ENCODE measurements around the gene ASPDH. TPM values are rescaled to one million over a fixed set of nuclear protein-coding genes. Genes with fewer than 3 reads are reported as not detected.
A peak's percentile ranks its signal among the peaks of the same experiment; 100 is the strongest.

Gene ASPDH
- total and polyA plus RNA-seq, 3 donors from 2014 or later = 0.90 TPM; not detected in 2

DNA sequence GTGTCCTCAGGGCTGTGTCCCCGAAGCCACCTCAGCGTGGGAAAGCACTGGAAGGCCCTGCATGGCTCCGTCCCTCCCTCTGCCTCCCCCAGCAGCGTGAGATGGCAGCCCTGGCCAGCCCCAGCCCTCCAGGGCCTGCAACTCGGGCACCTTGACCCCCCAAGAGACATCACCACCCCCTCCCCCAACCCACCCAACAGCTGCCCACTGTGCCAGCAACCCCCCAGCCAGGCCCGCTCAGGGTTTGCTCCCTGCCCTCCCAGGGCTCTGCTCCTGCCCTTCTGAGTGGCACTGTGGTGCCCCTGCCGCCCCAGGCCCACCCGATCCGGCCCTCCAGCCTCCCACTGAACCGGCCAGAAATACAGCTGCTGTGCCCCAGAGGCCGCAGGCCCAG lies 1.5 kb upstream of the ASPDH start:
- no peak for TF ChIP-seq POLR2A (IDR thresholded peaks at IDR 0.05)
- TF ChIP-seq, protein P1, sequence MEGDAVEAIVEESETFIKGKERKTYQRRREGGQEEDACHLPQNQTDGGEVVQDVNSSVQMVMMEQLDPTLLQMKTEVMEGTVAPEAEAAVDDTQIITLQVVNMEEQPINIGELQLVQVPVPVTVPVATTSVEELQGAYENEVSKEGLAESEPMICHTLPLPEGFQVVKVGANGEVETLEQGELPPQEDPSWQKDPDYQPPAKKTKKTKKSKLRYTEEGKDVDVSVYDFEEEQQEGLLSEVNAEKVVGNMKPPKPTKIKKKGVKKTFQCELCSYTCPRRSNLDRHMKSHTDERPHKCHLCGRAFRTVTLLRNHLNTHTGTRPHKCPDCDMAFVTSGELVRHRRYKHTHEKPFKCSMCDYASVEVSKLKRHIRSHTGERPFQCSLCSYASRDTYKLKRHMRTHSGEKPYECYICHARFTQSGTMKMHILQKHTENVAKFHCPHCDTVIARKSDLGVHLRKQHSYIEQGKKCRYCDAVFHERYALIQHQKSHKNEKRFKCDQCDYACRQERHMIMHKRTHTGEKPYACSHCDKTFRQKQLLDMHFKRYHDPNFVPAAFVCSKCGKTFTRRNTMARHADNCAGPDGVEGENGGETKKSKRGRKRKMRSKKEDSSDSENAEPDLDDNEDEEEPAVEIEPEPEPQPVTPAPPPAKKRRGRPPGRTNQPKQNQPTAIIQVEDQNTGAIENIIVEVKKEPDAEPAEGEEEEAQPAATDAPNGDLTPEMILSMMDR (IDR thresholded peaks at IDR 0.05) = no peak
- no peak overlapping the region for H3K27ac ChIP-seq
- WGBS, 2 donors = 82 to 84% methylated on average over 8 to 9 of the region's 11 CpGs

DNA sequence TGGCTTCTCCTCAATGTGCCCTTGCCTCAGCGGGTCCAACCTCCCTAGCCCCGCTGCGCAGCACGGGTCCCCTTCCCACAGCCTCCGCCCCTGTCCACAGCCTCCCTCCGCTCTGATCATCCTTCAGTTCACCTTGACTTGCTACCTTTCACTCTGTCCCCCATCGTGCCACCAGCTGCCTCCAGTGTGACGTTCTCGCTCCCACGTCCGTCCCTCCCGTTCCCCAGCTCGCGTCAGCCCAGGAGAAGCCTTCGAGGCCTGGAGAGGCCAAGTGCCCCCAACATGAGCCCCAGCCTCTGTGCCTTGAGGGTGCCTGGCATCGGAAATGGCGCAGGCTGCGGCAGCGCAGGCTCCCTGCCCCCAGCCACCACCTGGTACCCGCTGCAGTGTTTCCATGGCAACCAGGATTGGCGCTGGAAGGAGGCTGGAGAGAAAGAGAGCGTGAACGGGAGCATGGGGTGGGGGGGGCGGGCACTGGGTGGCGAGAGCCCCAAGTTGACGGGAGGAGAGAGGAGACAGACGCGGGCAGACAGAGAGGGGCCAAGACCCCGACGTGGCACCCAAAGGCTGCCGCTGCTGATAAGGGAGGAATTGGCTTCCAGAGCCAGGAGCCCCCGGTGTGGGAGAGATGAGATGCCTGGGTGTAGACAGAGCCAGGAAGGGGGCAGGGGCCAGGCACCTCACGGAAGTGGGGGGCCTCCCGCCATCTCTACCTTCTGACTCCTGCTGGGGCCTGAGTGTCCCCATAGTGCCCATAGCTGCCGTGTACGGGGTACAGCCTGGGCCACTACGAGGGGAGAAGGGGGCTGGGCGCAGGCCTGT lies 844 bp upstream of the ASPDH start:
- intact Hi-C loops (cut with DNase I; ENCODE audit: low total_unique reads) = no loop called here

More for the DNA sequence above, 1.5 kb upstream of the ASPDH start:
- intact Hi-C loops (cut with DNase I; ENCODE audit: low total_unique reads) = no loop called here
- no peaks in the 10 kb centered on the region for H3K36me3 ChIP-seq (ENCODE audit: low read depth, missing control alignments)
- peaks cover 11% of the 10 kb centered on the region for H3K4me1 ChIP-seq
- no peaks in the 10 kb centered on the region for H3K27me3 ChIP-seq
- H3K9me3 ChIP-seq = no peaks in the 10 kb centered on the region
- no peak overlapping the region for H3K4me3 ChIP-seq
- no peak for DNase-seq

DNA sequence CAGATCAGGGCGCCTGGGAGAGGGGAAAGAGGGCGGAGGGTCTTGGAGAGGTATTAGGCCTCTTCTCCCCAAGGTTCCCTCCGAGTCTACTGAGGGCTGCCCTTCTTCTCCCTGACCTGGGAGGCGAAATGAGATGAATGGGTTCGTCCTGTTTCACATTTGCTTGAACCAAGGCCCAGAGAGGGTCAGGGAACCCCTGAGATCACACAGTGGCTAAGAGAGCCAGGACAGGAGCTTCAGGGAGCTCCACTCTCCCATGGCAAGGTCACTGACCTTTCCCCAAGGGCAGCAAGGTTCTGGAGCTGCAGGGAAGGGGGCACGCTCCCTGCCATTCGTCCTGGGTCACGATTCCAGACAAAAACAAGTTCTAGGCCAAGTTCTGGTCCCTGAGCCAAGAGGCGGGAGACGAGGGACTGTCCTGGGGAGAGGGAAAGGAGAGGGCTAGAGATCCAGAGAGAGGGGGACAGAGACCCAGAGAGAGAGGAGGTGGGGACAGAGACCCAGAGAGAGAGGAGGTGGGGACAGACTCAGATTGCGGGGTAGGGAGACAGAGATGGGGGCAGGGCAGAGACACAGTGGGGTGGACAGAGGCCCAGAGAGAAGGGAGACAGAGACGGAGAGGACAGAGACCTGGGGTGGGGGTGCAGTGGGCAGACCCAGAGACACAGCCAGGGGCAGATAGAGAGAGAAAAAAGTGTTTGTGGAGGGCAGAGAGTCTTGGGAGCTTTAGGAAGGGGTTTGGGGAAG lies 541 bp downstream of the ASPDH start:
- intact Hi-C loops (cut with DNase I; ENCODE audit: low total_unique reads) = no loop called here
- H3K4me3 ChIP-seq = no peak overlapping the region
- TF ChIP-seq, protein P1 (IDR thresholded peaks at IDR 0.05) = no peak
- TF ChIP-seq POLR2A (IDR thresholded peaks at IDR 0.05) = no peak
- no peaks in the 10 kb centered on the region for H3K27me3 ChIP-seq
- H3K4me1 ChIP-seq = peaks cover 20% of the 10 kb centered on the region
- no peak overlapping the region for H3K27ac ChIP-seq
- no peaks in the 10 kb centered on the region for H3K9me3 ChIP-seq
- H3K36me3 ChIP-seq (ENCODE audit: low read depth, missing control alignments) = no peaks in the 10 kb centered on the region
- 55 to 59% methylated on average over 10 to 12 of the region's 12 CpGs for WGBS, 2 donors
- no peak for DNase-seq

More for the DNA sequence above, 844 bp upstream of the ASPDH start:
- Histone ChIP-seq H3K36me3 (ENCODE audit: low read depth, missing control alignments) (no peaks in the 10 kb centered on the region), H3K4me3 (no peak overlapping the region), H3K27ac (no peak overlapping the region), H3K9me3 (no peaks in the 10 kb centered on the region), H3K4me1 (peaks cover 16% of the 10 kb centered on the region), H3K27me3 (no peaks in the 10 kb centered on the region)
- WGBS, 2 donors = 36 to 46% methylated on average over 29 to 38 of the region's 38 CpGs
- no peak for TF ChIP-seq POLR2A (IDR thresholded peaks at IDR 0.05)
- TF ChIP-seq, protein P1 (IDR thresholded peaks at IDR 0.05) = no peak
- DNase-seq = no peak

DNA sequence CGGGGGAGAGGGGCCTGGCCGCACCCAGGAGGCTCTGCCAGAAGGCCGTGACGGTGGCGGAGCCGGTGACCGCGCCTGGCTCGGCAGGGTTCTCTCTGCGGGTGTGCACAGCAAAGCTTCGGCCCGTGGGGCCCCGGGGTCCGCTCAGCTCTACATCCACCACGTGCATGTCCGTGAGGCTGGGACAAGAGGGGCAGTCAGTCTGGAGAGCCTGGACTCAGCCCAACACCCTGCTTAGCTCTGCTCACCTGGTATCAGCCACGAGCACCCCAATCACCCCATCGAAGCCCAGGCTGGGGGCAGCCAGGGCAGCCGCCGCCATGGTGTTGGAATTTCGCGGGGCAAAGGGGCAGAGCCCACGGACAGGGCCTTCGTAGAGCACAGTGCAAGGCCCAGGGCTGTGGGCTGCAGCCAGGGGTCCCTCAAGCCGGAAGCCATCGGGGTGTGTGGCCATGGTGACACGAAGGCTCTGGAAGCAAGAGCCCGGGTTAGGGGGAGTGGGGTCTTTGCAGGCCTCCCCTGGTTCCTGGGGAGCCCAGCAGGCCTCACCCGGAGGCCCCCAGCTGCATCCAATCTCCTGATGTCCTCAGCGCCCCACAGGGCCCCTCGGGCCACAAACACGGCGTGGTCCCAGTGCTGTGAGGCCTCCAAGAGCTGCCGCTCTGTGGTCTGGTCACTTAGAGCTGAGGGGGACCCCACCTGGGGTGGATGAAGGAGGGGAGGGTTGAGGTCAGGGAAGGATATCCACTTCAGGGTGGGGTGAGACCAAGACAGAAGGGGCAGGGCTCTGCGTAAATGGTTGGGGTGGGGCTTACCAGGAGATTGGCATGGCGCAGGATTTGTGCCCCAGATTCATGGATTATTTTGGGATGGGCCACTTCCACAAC lies 1.4 kb downstream of the ASPDH start:
- Histone ChIP-seq H3K4me1 (peaks cover 20% of the 10 kb centered on the region), H3K27me3 (no peaks in the 10 kb centered on the region), H3K36me3 (ENCODE audit: low read depth, missing control alignments) (no peaks in the 10 kb centered on the region), H3K27ac (no peak overlapping the region), H3K4me3 (peak overlapping the region in 1 of 2 donors; percentile 89), H3K9me3 (no peaks in the 10 kb centered on the region)
- no peak for TF ChIP-seq POLR2A (IDR thresholded peaks at IDR 0.05)
- TF ChIP-seq, protein P1 (IDR thresholded peaks at IDR 0.05) = no peak
- 36 to 78% methylated on average over 6 to 36 of the region's 36 CpGs for WGBS, 2 donors
- intact Hi-C loops (cut with DNase I; ENCODE audit: low total_unique reads) = no loop called here
- no peak for DNase-seq
